Measurements from ENCODE around the gene CAMKK2.

- no peak for TF ChIP-seq CTCF (IDR thresholded peaks at IDR 0.05 in 8 of 11, conservative IDR thresholded peaks at IDR 0.05 in 3 of 11)
- no peak for TF ChIP-seq POLR2A (IDR thresholded peaks at IDR 0.05)
Observed at GRCh38 chr12:121284551-121285390, 11.7 kb downstream of the CAMKK2 start.
